Fibroblast of pulmonary artery (primary cell): ENCODE results near the gene MTHFR.
A peak's percentile ranks its signal among the peaks of the same experiment; 100 is the strongest.

Source experiments
- DNase-seq: peaks from one replicate; pipeline ENCODE4 v3.0.0-alpha.2; 2010; ENCODE audit warnings: low read depth
- H3K4me3 ChIP-seq: replicated peaks from 2 replicates; pipeline ENCODE4 v1.5.1; 2011; ENCODE audit warnings: low read depth, mild to moderate bottlenecking, control low read depth, low read length, moderate library complexity
- CTCF ChIP-seq: IDR thresholded peaks from 2 replicates; pipeline ENCODE4 v1.5.1; 2011; ENCODE audit warnings: mild to moderate bottlenecking, control low read depth, low read length, inconsistent platforms; ENCODE audit errors: missing control alignments

The MTHFR gene

GRCh38 chr1:11838349-11839272 lies 32.8 kb upstream of the MTHFR start:
- peak; percentile 67 for DNase-seq
- H3K4me3 ChIP-seq: no peak overlapping the region
- TF ChIP-seq CTCF: peak; percentile 100

DNA sequence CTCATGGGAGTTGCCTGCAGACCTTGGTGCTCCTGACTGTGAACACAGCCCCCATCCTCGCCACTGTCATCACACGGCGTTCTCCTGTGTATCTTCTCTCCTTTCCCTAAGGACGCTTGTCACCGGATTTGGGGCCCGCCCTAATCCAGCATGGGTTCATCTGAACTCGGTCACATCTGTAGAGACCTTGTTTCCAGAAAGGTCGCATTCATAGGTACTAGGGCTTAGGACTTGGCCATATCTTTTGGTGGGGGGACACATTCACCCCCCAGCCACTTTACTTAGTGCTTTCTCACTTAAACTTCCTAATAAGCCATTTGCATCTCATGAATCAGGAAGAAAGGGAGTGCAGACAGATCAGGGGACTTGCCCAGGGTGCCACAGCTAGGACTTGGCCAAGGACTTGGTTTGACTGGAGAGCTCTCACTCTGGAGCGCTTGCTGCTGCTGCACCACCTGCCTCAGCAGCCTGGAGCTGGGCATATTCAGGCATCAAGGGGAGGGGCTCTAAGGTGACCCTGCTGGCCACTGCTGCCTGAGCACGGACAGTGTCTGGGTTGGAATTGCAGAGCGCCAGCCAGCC lies 32.1 kb upstream of the MTHFR start:
- no peak for TF ChIP-seq CTCF
- DNase-seq: no peak
- H3K4me3 ChIP-seq: no peak overlapping the region

DNA sequence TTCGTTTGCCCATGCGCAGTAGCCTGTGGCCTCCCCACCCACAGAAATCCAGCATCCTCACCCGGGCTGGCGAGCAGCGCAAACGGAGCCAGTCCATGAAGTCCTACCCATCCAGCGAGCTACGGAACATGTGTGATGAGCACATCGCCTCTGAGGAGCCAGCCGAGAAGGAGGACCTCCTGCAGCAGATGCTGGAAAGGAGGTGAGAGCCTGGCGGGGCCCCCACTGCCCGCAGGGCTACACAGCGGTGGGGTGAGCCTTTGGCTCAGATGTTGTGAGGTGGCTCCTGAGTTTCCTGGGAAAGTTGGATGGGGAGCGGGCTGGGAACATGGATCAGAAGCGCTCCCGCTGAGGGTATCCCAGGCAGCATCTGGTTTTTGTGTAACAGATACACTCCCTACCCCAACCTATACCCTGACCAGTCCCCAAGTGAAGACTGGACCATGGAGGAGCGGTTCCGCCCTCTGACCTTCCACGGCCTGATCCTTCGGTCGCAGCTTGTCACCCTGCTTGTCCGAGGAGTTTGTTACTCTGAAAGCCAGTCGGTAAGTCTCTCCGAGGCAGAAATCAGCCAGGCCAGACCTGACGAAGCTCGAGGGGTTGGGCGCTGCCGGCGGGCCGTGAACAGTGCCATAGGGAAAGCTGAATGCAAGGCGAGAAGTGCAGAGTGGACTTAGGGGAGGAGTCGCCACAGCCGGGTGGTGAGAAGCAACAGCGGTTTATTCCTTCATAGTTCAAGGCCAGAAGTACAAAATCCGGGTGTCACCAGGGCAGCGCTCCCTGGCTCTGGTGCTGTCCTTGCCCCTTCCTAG lies 31.4 kb upstream of the MTHFR start:
- no peak for TF ChIP-seq CTCF
- H3K4me3 ChIP-seq: no peak overlapping the region
- no peak for DNase-seq

DNA sequence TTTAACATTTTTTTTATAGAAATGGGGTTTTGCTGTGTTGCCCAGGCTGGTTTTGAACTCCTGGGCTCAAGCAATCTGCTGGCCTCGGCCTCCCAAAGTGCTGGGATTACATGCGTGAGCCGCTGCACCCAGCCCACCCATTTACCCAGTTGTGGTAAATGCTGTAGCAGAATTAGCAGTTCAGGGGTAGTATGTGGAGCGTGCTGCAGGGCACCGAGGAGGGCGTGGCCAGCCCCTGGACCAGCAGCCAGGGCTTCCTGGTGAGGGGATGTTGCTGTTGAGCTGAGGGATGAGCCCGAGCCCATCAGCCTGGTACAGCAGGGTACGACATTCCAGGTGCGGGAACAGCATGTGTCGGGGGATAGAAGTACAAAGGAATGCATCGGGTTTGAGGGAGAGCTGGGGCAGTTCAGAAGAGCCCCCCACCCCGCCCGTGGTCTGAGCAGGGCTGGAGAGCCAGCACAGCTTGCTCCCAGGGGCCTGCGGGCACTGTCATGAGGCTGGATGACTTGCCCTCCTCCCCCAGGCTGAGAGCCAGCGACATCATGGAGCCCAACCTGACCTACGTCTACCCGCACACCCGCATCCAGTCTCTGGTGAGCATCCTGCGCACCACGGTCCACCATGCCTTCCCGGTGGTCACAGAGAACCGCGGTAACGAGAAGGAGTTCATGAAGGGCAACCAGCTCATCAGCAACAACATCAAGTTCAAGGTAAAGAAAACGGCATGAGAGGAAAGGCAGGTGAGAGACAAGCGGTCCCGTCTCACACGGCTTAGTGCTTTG lies 29.9 kb upstream of the MTHFR start:
- no peak for TF ChIP-seq CTCF
- no peak overlapping the region for H3K4me3 ChIP-seq
- no peak for DNase-seq

DNA sequence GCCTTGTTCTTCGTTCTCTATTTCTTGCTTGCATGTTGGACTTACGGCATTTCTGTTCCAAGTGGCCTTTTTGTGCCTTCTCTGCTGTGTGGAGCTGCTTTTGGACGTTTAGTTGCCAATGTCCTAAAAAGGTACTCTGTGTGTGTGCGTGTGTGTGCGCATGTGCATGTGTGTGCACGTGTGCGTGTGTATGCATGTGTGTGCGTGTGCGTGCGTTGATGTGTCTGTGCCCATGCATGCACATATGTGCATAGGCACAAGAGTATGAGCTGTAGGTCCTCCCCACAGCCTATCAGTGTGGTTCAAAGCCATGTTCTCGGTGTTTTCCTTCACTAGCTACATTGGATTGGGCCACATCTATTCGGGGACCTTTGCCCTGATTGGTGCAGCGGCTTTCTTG lies 28.1 kb upstream of the MTHFR start:
- DNase-seq: no peak
- no peak overlapping the region for H3K4me3 ChIP-seq
- no peak for TF ChIP-seq CTCF

- H3K4me3 ChIP-seq: no peak overlapping the region
- no peak for TF ChIP-seq CTCF
- no peak for DNase-seq
Observed at GRCh38 chr1:11833497-11833896, 27.7 kb upstream of the MTHFR start.
